ENCODE measurements around the gene TLX2.

DNA sequence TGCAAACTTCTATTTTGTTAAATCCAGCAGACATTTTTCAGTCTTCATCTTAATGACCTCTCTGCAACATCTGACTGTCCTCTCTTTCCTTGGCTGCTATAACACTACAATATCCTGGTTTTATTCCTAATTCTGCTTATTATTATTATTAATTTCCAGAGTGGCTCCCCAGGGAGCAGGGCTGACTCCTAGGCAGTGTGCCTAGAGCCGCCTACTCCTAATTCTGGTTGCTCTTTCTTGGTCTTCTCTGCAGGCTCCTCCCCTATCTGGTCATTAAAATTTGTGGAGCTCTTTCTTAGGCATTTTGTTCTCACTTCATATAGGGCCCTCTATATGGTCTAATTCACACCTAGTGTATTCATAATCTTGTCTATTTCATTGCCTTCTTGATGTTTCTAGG lies 28.7 kb downstream of the TLX2 start:
- TF ChIP-seq, protein P1, sequence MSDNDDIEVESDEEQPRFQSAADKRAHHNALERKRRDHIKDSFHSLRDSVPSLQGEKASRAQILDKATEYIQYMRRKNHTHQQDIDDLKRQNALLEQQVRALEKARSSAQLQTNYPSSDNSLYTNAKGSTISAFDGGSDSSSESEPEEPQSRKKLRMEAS (IDR thresholded peaks at IDR 0.05; ENCODE audit: insufficient read depth, insufficient read length) = no peak
- TF ChIP-seq EZH2 (IDR thresholded peaks at IDR 0.05; ENCODE audit: borderline replicate concordance, low read depth, low read length, severe bottlenecking) = no peak
- TF ChIP-seq, protein P2, sequence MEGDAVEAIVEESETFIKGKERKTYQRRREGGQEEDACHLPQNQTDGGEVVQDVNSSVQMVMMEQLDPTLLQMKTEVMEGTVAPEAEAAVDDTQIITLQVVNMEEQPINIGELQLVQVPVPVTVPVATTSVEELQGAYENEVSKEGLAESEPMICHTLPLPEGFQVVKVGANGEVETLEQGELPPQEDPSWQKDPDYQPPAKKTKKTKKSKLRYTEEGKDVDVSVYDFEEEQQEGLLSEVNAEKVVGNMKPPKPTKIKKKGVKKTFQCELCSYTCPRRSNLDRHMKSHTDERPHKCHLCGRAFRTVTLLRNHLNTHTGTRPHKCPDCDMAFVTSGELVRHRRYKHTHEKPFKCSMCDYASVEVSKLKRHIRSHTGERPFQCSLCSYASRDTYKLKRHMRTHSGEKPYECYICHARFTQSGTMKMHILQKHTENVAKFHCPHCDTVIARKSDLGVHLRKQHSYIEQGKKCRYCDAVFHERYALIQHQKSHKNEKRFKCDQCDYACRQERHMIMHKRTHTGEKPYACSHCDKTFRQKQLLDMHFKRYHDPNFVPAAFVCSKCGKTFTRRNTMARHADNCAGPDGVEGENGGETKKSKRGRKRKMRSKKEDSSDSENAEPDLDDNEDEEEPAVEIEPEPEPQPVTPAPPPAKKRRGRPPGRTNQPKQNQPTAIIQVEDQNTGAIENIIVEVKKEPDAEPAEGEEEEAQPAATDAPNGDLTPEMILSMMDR (IDR thresholded peaks at IDR 0.05; ENCODE audit: extremely low read depth in 1 of 2, insufficient read depth in 1 of 2, low read depth in 1 of 2, low read length in 2 of 2) = no peak
